ENCODE data around the gene IGSF3.

Gene IGSF3

DNA sequence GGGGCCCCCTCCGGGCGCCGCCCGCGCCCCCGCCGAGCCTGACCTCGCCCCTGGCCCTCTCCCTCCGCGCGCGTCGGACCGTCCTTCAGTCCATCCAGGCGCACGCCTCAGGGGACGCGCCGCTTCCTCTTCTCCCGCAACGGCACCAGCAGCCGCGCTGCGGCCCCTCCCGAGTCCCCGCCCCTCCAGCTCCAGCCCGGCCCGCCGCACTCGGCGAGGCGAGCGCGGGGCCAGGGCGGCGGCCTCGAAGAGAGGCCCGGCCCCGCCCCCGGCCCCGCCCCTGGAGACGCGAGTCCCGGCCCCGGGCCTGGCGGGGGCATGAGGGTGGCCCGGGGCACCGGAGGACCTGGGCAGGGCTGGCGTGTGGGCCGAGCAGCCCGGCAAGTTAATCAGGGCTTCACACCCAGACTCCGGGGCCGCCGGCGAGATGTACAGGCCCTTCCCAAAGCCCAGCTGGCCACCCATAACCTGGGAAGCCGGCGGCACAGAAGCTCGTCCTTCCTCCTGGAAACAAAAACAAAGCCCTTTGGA, at the start of gene IGSF3:
Gene IGSF3, minus strand, starts transcription at position 159 of the 531 bp plus-strand sequence. CDS start 1,407 bp downstream, outside the sequence.
- DNase-seq (ENCODE audit: low spot score) = peak; percentile 75

DNA sequence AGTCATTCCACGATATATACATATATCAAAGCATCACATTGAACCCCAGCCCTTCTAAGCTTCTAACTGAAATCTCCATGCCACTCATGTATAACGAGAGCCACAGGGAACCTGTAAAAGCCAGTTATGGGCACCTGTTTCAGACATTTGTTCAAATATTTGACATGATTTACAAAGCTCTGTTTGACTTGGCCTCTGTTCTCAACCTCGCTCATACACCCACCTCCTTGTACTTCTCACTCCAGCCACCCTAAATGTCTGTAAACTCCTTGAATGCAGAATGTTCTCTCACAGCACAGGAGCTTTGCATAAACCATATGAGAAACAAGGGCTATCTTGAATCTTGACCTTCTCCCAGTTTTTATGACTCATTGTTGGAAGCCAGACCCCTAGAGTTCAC, 49.8 kb upstream of the IGSF3 start:
- DNase-seq (ENCODE audit: low spot score) = no peak

DNA sequence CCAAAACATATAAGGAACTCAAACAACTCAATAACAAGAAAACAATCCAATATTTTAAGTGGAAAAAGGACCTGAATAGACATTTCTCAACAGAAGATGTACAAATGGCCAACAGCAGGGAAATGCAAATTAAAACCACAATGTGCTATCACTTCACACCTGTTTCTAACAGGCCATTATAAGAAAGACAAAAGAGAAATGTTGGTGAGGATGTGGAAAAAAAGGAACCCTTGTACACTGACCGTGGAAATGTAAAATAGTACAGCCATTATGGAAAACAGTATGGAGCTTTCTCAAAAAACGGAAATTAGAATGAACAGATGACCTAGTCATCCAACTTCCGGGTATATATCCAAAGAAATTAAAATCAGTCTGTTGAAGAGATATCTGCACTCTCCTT, 48.9 kb upstream of the IGSF3 start:
- DNase-seq (ENCODE audit: low spot score) = no peak

DNA sequence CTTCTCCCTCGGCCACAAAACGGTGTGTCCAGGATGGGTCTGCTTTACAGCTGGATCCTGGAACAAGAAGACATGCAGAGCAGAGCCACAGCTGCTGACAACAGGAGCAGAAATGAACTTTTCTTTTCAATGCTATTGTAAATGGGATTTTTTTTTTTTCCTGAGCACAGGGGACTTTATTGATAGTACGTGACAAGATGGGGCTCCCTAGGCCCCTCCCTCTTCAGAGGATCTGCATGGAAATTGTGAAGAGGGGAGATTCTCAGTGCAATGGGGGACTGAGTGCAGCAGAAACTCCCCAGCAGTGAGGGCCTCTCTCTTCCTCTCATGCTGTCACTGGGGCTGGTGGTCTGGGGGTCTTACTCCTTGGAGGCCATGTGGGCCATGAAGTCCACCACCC, 45.9 kb upstream of the IGSF3 start:
- no peak for DNase-seq (ENCODE audit: low spot score)

DNA sequence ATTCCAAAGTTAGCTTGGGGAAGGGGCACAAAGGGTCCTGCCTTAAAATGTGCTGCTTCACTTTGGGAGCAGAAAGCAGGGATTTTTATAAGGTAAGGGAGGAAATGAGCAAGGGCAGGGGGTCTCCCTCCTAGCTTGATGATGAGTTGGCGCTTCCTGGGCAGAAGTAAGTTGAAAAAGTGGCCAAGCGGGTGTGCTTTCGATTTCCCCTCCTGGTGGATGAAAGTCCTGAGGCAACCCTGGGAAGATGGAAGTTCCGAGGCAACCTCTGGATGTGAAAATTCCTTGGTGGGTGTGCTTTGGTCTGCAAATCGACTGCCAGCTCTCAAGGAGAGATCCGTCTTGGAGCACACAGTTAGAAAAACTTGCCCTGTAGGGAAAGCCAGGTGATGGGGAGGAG, 45.0 kb upstream of the IGSF3 start:
- DNase-seq (ENCODE audit: low spot score) = no peak

DNA sequence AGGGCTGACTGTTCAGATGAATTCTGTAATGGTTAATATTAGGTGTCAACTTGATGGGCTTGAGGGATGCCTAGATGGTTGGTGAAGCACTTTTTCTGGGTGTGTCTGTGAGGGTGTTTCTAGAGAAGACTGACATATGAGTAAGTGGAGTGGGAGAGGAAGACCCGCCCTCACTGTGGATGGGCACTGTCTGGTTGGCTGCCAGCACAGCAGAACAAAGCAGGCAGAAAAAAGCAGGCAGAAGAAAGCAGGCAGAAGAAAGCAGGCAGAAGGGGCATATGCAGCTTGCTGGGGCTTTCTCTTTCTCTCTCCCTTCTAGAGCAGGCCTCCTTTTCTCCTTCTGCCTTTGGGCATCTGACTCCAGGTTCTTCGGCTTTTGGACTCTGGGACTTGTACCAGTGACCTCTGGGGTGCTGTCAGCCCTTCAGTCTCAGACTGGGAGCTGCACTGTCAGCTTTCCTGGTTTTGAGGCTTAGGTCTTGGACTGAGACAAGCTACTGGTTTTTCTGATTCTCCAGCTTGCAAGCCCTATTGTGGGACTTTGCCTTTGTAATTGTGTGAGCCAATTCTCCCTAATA, 43.8 kb upstream of the IGSF3 start:
- DNase-seq (ENCODE audit: low spot score) = no peak

DNA sequence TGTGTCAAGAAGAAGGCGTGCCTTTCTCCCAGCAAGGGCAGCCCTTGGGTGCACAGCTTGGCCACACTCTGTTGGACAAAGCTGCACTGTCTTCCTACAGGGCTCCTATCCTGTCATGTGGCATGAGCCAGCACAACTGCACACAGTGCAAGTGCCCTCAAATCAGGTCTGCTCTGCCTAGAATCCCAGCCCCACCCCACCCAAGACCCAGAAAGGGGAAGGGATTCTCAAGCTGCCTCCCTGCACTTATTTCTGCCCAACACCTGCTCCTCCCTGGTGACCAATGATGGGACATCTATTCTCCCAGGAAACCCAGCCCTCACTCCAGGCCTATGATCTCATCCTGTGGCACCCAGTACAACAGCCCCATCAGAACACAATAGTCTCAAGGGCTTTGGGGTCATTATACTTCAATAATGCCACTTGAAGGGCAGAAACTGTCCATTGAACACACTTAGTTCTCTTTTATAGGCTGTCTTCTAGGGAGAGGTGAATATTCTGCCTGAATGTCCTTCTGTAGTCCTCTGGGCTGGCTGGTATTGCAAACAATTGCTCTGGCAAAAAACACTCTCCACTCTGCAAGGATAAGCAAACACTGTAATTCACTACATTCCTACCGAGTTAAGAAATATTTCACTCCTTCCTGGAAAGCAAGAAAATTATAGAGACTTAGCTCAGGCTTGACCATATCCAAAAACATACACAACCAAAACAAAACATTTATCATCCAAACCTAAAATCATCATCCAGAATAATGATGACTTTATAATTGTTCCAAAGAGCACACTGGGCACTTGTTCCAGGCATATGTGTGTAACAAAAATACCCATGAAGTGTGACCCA, 43.1 kb upstream of the IGSF3 start:
- DNase-seq (ENCODE audit: low spot score) = no peak

DNA sequence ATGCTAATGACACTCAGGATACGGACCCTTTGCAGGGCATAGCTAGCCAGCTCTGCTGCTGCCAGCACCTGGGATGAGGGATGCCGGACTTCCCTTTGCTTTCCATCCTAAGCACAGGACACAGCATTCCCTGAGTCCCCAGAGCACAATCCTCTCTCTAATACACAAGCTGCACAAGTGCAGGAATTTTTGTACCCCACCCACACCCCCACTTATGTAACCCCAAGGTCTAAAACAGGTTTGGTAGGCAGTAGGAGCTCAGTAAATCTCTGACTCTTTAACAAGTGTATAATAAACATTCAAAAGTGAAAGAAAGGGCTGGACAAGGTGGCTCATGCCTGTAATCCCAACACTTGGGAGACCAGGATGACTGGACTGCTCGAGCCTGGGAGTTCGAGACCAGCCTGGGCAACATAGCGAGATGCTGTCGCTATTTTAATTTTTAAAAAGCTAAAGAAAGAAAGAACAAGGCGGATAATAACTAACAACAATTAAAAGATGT, 42.2 kb upstream of the IGSF3 start:
- DNase-seq (ENCODE audit: low spot score) = no peak

DNA sequence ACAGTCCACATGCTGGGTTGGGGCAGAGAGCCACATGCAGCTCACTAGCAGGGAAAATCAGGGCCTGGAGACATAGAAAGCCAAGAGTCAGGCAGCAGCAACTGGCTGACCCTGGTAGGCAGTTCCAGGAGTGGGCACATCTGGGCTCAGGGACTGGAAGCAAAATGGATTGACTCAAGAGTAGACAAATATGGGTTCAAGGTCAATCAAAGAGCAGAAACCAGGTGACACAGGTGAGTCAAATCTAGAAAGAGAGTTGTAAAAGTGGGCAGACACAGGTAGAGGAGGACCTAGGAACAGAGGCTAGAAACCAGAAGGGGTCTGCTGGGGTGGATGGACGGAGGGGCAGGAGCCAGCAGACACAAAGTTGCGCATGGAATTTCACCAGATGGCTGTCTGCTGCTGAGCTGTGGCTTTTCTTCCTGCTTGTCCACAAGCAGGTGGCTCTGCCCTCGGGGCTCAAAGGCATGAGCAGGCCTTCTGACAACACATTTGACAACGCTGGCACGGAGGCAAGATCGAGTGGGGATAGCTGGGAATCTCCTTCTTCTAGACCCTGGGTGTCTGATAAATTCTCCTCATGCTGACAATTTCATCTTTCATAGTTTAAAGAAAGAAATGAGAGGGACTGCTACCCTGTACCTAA, 40.8 kb upstream of the IGSF3 start:
- no peak for DNase-seq (ENCODE audit: low spot score)

DNA sequence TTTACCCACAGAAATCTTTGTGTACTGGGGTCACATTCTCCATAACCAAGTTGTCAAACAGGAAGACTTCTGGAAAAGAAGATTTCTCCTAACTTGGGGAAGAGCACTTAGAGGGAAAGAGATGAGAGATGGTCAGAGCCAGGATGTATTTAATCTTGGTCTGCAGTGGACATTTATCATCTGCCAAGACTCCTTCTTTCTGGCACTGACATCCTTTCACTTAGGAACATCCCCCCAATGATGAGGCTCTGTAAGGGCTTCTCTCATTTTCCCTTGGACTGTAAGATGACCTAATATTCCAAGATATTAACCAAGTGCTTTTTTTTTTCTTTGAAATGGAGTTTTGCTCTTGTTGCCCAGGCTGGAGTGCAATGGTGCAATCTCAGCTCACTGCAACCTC, 39.3 kb upstream of the IGSF3 start:
- DNase-seq (ENCODE audit: low spot score) = no peak

DNA sequence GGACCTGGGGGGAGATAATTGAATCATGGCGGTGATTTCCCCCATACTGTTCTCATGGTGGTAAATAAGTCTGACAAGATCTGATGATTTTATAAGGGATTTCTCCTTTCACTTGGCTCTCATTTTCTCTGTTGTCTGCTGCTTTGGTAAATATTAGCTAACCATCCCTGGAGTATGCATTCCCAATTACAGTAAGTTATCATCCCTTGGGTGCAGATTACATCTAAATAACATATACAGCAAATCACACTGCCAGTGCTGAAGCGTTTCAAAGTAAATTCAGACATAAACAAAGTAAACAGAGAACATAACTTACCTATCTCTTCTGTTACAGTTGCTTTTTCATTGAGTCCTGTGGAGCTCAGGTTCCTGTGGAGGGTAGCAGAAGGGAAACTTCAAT, 38.6 kb upstream of the IGSF3 start:
- no peak for DNase-seq (ENCODE audit: low spot score)

DNA sequence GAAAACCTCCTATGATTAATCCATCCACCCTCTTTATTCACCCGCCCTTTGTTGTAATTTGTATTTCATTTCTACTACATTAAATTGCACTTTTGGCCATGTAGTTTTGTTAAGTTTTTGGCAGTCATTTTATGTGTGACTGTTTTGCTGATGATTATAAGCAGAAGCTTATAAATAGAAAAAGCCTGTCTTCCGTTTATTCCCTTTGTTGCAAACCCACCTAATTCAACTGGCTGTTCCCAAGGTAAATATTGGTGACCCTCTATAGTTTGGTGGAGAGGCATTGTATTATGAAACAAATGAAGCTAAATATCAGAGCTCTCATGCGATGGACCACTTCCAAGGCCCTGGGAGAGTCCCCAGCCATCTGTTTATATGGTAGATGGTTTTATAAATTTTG, 36.7 kb upstream of the IGSF3 start:
- DNase-seq (ENCODE audit: low spot score) = no peak

DNA sequence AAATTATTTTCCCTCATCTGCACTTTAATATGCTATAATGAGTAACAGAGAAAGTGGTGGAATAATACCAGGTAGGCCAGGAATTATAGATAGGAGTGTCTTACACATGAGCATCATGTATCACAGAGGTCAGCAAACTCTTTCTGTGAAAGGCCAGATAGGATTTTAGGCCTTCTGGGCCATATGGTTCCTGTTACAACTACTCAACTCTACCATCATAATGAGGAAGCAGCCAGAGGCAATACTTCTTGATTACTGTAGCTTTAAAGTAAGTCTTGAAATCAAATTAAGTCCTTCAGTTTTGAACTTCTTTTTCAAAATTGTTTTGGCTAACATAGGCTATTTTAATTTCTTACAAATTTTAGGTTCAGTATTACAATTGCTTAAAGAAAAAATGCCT, 32.1 kb upstream of the IGSF3 start:
- DNase-seq (ENCODE audit: low spot score) = no peak

DNA sequence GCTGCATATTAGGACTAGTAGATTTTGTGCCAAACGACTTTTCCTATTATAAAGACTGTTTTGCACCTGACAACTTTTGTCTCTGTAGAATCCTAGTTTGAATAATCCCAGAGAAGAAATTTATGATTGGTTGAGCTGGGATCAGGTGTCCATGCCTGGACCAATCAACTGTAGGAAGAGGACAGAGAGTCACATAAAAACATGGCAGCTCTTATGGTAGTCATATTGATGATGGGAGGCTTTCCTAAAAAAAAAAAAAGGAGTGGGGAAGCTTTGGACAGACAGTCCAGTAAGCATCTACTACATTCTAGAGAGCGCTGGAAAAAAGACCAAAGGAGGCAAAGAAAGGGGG, 30.7 kb upstream of the IGSF3 start:
- DNase-seq (ENCODE audit: low spot score) = no peak

DNA sequence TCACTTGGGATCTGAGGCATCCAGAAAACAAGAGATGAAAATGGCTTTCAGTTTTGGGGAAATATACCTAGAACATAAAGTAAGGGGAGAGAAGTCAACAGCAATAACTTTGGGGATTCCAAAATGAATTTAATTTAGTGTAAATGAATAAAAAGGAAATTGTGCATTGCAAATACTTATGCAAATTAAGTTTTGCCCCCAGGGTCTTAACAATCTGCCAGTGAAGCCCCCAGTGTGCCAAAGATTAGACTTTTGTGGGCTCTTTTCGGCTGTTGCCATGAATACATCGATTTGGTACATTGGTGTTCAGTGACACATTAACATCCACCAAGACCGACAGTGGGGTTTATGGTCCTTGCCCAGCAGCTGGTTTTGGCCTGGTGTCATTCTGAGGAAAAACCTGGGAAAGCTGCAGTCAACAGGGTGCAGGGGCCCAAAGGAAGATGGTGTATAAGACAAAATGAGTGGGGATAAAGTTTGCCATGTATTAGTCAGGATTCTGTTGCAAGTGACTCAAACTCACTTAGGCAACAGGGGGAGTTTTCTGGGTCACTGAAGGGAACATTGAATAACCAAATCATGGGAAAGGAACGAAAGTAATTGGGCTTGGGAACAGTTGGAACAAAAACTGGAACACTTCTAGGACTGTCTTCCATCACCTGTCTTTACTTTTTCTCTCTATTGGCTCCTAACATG, 30.2 kb upstream of the IGSF3 start:
- no peak for DNase-seq (ENCODE audit: low spot score)

DNA sequence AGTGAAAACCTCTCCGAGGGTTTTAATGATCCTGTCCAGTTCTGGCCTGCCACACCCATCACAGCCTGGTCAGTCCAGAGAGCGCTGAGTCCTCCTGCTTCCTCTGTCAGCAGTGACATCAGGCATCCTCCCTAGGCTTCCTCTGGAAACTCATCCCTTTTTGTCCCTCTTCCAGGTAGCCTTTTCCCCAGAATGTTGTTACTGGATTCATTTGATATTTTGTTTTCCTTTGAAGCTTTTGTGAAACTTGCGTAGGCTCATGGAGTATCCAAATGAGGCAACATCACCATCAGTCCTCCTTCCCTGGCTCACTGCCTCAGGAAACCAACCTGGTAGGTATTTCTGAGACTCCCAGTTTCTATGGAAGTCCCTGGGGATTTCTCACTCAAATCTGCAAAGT, 27.0 kb upstream of the IGSF3 start:
- no peak for DNase-seq (ENCODE audit: low spot score)

DNA sequence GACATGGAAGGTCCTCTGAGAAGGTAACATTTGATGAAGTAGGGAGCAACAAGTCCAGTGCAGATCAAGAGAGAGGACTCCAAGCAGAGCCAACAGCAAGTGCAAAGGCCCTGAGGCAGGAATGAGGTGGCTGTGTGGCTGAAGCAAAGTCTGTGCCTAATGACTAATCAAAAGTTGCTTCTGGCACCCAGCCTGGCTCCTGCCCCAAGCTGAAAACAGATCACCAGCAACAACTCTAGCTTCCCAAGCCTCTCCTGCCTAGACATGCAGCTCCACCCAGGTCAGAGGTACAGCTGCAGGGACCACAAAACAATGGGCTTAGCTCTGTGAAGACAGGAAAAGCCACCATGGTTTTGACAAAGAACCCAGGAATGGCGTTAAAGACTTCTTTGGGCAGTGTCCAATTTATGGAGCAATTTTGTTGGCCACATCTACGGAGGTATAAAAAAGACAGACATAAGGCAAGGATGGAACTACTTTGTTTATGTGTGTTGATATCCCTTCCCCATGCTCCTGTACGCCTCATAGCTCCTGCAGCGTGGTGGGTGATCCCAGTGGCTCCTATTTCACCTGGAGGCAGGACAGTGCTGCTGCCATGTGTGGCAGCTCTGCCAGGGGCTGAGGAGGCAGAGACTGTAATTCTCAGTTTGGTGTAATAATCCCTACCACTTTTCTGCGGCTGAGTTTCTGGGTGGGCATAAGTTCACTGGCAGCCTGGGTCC, 26.4 kb upstream of the IGSF3 start:
- DNase-seq (ENCODE audit: low spot score) = no peak

DNA sequence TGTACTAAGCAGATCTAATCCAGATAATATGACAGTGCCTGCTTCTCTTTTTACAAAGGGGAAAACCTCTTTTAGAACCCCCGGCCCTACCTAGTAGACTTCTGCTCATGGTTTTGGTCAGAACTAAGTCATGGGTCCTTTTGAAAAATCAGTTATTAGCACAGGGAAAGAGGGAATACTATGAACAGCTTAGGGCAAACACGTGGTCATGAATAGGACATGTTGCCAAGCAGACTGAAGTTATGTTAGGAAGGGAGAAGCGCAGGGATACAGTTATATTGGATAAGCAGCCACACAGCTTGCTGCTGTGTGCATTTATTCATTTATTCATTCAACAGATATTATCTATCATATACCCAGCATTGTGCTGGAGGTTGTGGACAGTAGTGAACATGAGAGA, 25.3 kb upstream of the IGSF3 start:
- no peak for DNase-seq (ENCODE audit: low spot score)

DNA sequence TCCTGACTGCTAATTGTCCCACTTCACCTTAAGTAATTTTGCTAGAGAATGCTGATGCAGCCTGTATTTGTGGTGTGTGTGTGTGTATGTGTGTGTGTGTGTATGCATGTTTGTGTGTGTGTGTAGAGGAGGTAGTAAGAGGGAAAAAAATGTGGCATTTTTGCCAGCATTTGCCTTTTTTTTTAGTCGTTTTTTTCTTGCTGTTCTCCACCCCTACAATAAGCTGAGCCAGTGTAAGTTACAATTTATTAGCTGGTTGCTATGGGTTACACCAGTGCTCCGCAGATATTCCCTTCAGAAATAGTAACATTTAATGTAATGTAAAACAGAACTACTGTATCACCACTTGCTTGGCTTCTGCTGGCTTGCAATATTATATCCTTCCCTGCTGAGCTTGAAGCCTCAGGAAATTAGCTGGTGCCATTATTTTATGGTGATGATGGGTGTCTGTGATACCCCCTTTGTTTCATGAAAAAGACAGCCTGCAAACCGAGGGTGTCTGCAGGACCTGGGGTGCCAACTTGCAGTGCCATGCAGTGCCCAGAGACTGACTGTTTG, 23.4 kb upstream of the IGSF3 start:
- DNase-seq (ENCODE audit: low spot score) = no peak

DNA sequence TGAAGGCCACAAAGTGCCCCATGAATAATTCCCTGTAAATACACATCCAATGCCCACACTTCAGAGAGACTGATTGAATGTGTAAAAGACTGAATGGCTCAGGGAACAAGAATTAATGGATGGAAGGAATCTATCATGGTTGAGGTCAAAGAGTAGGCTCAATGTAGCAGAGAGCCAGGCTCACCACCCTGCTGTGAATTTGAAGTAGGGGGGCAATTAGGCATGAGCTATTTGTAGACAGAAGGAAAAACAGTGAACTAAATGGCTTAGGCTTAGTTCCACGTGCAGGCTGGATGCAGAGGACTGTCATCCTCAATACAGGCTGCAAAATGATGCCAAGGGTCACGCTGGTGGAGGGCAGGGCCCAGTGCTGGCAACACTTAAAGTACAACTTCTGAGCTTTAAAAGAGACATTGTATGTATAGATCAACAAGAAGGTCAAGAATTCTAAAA, 22.9 kb upstream of the IGSF3 start:
- DNase-seq (ENCODE audit: low spot score) = no peak

DNA sequence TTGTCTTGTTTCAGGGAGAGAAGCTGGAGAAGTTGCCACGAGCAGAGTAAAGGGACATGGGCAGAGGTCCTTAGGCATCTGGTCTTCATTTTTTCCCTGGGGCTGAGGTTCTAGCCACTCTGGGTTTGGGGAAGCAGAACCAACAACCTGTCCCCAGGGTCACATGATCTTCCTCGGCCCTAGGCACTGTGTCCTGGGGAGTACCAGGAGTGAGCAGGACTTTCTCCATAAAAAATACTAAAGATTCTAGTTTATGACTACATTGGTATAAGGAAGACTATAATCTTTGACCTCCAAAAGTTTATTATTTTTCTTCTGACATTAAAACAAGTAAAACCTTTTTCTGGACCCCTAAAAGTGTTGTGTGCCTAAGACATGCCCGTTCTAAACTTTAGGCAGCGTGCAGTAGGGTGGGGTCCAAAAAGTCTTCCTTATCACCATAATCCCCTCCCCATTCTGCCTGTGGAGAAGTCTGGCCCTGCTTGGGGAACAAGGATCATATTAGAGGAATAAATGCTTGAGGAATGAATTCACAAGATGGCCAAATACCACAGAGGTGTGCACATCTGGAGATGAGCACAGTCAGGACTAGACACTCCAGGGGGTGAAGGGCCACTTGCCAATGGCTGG, 19.3 kb upstream of the IGSF3 start:
- no peak for DNase-seq (ENCODE audit: low spot score)

All from HuH-7.5 (cell line).